GM19452 (cell line): ENCODE data around the gene LCE7A.

ENCODE experiments used
- ATAC-seq: cut with Tn5 transposase; IDR thresholded peaks from one replicate; pipeline ENCODE4 v1.9.1; 2021; ENCODE audit not compliant: unreplicated experiment

The LCE7A gene

GRCh38 chr1:152859696-152860095 is at the start of gene LCE7A:
TSS of gene LCE7A (plus strand) at chr1:152859996. CDS start at chr1:152860698, 702 bp downstream.
- ATAC-seq = no peak

- ATAC-seq = no peak
Observed at GRCh38 chr1:152811050-152811449, 48.7 kb upstream of the LCE7A start.

GRCh38 chr1:152811671-152812070 is 48.1 kb upstream of the LCE7A start, which contains the start of gene LCE1B:
TSS of gene LCE1B (plus strand) at chr1:152811971. CDS start at chr1:152812447, 476 bp downstream.
- ATAC-seq = no peak

DNA sequence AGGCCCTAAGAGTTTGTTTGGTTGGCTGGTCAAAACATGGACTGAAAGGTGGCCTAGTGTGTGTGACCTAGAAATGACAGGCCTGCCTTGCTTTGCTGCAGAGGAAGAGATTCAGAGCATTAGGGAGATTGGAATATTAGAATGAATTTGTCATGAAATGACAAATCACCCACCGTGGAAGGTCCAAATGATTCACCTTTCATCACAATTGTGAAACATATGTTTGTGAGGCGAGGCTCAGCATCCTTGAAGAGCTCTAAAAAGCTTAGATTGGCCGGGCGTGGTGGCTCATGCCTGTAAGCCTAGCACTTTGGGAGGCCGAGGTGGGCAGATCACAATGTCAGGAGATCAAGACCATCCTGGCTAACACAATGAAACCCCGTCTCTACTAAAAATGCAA is 42.5 kb upstream of the LCE7A start:
- no peak for ATAC-seq

DNA sequence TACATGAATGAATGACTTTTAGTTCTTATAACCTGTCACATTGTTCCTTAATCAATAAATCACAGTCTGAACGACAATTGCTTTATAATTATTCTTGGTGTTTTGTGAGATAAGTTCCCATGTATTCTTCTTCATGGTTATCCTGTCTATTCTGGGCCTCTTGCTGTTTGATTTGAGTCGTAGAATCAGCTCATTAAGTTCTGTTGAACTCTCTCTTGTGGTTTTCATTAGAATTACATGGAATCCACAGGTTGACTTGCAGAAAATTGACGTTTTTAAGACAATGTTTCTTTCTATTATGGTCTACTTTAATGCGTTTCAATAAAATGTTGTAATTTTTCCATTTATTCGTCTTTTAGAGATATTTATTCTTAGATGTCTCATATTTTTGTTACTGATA is 36.5 kb upstream of the LCE7A start:
- no peak for ATAC-seq

GRCh38 chr1:152824964-152825363 is 34.8 kb upstream of the LCE7A start:
- ATAC-seq = no peak

DNA sequence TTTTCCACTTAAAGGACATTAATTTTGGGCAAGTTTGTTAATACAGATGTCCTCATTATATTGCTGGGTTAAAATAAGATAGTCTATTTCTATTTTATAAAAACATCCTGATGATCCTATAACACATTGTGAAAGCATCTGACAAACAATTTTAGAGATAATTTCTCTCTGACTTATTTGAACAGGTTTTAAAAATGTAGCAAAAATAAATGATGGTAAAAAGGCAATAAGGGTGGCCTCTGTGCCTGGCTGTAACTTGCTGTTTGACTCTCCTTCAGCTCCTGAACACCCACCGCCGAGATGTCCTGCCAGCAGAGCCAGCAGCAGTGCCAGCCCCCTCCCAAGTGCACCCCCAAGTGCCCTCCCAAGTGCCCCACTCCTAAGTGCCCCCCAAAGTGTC is 32.6 kb upstream of the LCE7A start, which contains the start of gene LCE1A:
TSS of gene LCE1A (plus strand) at position 301 of the 400 bp plus-strand sequence. CDS start at position 301, 0 bp downstream.
- no peak for ATAC-seq

- no peak for ATAC-seq
Observed at GRCh38 chr1:152836870-152837269, 22.9 kb upstream of the LCE7A start.

GRCh38 chr1:152842556-152842955 is 17.2 kb upstream of the LCE7A start, which contains the start of gene LCE6A:
TSS of gene LCE6A (plus strand) at chr1:152842856. CDS start at chr1:152843521, 665 bp downstream.
- no peak for ATAC-seq

DNA sequence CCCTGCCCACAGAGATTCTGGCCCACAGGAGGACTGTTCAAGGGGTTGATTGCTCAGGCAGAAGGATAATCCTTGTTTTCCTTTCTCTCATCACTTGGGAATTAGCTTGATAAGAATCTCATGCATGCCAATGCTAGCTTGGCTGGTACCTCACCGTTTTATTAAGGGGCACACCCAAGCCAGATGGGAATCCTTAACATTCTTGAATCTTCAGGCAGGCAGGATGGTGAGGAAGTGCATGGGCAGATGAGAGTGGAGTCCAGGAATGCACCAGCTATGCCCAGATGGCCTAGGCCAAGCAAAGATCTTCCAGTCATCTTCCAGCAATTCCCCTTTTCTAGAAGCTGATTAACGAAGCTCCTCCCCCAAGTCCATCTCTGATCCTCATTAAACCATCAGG is 4.1 kb upstream of the LCE7A start:
- ATAC-seq = no peak

- ATAC-seq = no peak
Observed at GRCh38 chr1:152858062-152858461, 1.7 kb upstream of the LCE7A start.

DNA sequence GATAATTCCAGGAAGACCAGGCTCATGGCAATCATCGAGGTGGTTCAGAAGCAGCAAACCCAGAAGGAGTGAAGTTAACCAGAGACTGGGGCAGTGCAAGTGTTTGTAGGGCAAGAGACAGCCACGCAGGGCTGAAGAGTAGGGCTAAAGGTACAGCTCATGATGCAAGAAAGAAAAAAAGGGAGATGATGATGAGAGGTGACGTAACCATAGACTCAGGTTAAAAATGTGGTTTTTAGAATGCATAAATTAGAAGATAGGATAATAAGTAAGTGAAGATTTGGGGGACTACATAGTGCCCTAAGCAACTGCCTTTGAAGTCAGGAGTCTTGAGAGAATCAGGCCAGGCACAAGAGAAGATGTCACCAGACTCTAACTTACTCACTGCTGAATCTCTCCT is 333 bp downstream of the LCE7A start:
- ATAC-seq = no peak

DNA sequence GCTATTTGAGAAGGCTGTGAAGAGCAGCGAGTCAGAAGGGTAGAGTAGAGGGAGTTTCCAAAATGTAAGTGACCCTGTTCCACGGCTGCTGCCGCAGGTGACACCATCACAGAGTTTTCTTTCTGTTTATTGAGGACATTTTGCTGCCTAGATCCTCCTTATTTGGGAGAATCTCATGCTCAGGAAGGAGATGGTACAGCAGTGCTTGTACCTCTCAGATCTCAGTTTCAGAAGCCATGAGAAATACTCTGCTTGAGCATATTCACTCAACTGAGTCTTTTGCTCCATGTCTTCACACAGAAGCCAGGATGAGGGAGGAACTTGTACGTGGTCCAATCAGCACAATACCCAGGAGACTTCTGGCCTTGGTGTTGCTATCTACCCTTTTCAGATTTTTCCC is 1.6 kb downstream of the LCE7A start:
- no peak for ATAC-seq

DNA sequence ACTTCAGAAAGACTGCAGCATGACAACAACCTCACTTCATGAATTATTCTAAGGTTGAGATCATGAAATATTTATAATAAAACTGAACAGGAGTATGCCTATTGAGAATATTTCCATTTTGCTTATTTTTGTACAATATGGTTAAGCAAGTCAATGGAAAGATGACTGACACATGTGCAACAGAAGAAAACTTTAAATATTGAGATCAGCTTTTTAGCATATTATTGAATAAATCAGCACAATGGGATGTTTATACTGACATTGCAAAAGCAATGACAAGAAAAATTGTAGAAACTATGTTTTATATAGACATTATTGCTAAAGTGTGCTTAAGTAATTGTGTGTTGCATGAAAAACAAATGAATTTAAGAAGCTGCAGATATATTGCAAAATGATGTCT is 4.6 kb downstream of the LCE7A start:
- ATAC-seq = no peak

- no peak for ATAC-seq
Observed at GRCh38 chr1:152866321-152866720, 6.5 kb downstream of the LCE7A start.

DNA sequence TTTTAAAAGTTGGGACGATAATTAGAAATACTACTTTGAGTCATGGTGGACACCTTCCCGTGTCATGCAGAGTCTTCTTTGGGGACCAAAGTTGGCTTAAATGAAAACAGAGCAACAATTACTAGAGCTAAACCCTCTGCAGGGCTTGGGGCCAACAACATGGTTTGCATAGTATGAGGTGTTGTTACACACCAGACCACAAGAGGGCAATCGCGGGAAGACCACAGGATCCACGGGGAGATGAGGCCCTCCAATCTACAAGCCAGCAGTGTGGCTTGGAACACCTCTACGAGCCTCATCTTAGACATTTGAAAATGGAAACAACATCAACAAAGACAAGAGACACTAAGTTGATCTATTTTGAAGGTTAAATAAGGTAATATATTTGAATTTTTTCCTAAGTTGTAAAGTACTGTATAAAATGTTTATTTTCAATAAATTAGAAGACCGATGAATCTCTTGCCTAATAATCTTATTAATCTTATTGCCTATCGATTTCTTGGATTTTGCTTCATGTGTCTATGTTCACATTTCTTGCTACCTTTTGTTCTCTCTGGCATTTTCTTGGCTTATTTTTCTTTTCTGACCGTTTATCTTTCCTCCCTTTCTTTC is 10.1 kb downstream of the LCE7A start:
- no peak for ATAC-seq

GRCh38 chr1:152870831-152871730 is 11.3 kb downstream of the LCE7A start:
- no peak for ATAC-seq

- ATAC-seq = no peak
Observed at GRCh38 chr1:152871731-152872126, 11.9 kb downstream of the LCE7A start.

- no peak for ATAC-seq
Observed at GRCh38 chr1:152873495-152873894, 13.7 kb downstream of the LCE7A start.

DNA sequence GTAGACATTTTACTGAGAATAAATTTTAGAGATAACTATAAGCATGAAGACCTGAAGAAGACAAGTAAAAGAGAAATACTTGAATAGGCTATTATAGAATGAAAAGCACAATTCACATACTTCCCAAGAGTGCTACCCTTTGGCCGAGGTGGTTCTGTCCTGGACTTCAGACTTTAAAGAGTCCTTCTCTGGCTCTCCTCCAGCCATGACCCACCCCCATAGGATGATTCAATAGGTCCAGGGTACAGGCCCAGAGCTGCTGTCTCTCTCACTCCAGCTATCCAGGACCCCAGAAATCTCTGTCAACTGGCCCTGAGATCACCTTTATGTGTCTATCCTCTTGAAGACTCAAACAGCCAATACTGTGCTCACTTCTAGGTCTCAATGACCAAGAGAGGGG is 17.0 kb downstream of the LCE7A start:
- no peak for ATAC-seq

DNA sequence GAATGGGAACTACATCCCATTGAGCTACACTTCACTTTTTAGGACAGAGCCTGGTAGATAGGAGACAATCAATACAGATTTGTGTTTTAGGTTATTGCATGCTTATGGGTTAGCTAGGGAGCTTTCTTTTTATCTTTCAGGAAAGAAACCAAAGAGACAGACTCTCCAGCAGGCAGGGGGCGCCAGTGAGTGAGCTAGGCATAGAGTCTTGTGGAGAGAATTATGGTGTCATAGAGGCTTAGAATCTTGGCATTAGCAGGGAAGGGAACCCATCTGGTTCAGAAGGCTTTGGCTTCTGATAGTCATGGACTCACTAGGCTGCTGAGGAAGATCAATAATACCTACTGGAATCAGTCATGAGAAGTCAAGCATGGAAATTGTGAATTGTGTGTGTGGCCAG is 18.2 kb downstream of the LCE7A start, which contains the start of gene SMCP:
TSS of gene SMCP (plus strand) at position 281 of the 400 bp plus-strand sequence. CDS start 6,101 bp downstream, outside the sequence.
- no peak for ATAC-seq
